Medulla oblongata (tissue), 1 donor: ENCODE measurements around the gene XYLT1.

ENCODE experiments used
- DNase-seq: peaks from one replicate; pipeline ENCODE4 v3.0.0-alpha.2; 2015; ENCODE audit errors: extremely low spot score

Gene XYLT1

DNA sequence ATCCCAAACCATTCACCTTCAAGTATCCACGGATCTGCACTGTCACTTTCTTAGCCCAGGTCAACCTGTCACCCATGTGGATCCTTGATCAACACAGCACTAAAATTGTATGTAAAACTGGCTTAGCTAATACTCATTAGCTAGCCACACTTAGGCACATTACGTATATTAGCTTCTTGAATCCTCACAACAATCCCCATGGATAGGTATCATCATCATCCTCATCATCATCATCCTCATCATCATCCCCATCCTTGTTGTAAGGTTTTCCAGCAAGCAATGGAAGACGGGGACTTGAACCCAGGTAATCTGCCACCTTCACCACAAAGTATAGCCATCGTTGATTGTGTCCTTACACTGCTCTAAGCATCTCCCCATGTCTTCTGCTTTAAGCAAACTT lies 184.3 kb downstream of the XYLT1 start:
- no peak for DNase-seq

DNA sequence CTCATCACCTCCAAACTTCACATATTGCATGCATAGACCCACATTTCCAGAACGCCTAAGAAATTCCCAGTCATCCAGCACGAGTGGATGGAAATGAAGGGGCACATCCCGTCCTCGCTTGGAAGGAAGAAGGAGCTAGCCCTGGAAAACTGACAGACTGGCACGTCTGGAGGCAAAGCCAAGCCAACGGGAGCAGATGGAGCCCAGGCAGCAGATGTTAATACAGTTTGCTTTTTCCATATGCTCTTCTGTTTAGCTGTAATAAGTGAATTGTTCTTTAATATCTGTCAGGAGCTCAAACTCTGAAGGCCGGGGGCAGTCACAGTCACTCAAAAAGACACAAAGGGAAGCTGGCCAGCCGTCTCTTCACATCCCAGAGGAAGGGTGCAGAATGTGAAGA lies 187.7 kb downstream of the XYLT1 start:
- DNase-seq = no peak

DNA sequence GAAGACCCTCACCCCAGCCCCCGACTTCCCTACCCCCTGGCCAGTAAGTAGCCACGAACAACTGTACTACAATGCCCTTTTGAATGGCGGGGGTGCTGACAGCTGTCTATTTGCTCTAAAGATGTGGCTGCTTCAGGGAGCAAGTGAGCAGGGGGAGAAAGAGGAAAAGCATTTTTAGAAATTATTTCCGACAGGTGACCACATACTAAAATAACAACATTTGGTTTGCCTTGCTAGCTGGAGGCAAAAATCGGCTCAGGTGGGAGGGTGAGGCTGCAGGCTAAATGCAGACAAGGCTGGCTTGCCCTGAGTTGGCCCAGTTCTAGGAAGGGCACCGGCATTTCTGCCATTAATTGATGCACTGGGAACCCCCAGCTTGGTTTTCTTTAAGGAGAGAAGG lies 188.5 kb downstream of the XYLT1 start:
- DNase-seq = no peak

DNA sequence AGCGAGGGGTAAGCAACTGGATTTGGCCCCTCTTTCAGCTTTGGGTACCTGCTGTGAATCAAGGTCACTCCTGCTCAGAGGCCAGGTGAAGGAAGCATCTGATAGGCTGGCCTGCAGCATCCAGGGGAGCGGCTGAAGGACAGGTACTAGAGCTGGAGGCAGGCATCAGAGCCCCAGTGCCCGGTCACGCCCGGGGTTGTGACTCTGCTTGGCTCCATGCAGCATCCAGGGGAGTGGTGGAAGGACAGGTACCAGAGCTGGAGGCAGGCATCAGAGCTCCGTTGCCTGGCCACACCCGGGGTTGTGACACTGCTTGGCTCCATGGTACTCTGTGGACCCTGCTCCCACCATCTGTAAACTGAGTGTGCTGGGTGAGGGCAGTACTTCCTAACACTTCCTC lies 189.7 kb downstream of the XYLT1 start:
- DNase-seq = no peak

DNA sequence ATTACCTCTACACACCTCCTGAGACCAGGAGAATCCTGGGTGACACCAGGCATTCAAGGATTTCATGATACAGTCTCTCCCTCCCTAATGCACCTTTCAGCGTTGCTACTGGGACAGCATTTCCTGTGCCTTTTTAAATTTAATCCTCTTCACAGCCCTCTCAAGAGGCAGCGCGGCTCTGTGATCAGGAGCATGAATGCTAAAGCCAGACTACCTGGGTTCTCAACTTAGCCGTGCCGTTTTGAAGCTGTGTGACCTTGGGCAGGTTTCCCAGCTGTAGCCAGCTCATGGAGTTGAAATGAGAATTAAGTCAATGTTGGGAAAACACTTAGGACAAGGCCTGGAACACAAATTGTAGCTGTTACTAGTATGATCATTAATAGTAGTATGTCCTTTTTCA lies 191.8 kb downstream of the XYLT1 start:
- no peak for DNase-seq

DNA sequence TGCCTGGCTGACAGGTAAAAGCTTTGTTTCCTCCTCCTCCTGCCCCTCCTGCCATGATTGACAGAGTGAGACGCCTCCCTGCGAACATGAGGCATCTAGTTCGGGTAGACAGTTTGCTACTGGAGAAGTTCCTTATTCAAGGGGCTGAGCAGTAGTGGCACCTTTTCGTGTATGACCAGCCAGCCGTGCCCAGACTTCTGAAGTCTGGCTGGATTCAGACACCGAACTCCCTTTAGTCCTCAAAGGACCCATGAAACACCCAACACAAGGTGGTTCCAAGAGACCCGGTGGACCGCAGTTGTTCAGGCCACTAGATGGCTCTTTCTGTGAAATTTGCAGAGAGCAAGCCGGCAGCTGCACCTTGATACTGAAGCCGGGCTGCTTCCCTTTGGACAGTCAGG lies 192.8 kb downstream of the XYLT1 start:
- DNase-seq = peak; percentile 59

DNA sequence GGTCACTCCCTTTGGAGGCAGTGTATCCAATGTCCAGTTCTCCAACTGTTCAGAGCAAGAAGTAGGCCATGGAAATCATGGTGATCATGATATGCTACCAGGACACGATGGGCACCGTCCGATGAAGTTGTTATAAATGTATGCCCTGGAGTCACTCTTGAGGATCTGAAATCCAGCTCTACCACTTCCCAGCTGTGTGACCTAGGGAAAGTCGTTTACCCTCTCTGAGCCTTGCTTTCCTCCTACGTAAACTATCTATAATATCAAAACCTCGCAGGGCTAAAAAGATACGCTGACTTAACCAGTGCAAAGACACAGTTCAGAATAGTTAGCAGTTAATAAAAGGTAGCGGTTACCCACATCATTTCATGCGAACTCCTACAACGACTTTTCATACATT lies 194.2 kb downstream of the XYLT1 start:
- no peak for DNase-seq

DNA sequence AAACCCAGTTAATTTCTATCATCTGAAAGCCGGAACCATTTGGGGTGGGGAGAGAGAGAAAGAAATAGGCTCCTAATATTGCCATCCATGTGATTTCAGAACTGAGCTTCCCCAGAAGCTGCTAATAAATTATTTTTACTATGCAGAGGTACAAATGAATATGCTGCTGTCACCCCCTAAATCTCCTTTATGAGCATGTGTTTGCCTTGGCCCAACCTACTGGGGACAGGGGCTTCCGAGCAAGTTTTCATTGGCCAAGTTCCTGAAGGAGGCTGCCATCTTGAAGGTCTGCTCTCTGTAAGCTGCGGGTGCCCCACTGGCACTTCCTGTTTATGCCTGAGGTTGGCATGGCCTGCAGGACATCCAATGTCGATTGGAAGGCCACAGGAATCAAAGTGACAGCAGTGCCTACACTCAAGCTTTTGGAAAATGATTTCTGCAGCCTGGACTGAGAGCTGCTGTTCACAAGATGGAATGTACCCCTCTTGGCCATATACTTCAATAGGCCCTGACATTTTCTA lies 194.7 kb downstream of the XYLT1 start:
- DNase-seq = no peak

DNA sequence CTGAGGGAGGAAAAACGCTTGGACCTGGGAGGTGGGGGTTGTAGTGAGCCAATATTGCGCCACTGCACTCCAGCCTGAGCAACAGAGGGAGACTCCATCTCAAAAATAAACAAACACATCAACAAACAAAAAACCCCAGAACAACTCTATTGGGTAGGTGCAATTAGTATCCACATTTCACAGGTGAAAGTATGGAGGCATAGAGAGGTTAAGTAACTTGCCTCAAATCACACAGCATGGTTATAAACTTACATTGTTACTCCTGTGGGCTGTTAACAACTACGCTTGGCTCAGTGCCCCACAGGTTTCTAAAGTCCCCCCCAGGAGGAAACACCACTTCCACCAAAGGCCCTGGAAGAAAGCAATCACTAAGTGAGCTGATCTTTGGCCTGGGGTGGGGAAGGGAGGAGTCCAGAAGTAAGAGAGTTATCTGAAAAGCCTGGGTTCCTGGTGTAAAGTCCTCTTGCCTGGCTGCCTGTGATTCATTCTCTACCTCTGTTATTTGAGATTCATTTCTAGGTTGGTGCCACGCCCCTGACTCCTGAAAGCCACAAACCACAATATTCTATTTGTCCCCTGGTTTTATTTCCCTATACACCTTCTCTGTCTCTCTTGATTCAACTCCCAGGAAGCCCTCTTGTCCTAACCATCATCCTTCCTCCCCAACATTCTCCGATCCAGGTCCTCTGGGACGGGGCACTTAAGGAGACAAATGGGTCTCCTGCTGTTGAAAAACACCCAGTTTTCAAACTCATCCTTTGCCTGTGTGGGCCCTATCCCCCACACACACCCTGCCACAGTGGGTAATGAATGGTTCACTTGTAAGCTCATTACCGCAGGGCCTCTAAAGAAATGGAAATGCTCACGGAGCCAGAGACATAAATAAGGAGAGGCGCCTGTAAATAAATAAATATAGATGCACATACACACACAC lies 195.4 kb downstream of the XYLT1 start:
- DNase-seq = no peak

DNA sequence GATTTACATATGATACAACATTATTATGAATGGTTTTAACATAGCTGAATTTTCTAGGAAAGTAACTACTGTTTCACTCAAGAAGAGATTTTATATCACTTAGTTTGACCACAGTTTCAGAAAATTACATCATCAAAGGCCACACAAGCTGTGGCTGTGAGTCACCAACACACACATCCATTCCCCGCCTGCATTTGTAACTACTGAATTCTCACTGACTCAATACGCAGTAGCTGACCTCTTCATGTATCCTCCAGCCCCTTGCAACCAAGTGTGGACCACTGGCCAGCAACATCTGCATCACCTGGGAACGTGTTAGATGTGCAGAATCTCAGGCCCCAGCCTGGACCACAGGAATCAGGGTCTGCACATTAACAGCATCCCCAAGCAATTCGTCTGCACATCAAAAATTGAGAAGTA lies 197.6 kb downstream of the XYLT1 start:
- DNase-seq = no peak

DNA sequence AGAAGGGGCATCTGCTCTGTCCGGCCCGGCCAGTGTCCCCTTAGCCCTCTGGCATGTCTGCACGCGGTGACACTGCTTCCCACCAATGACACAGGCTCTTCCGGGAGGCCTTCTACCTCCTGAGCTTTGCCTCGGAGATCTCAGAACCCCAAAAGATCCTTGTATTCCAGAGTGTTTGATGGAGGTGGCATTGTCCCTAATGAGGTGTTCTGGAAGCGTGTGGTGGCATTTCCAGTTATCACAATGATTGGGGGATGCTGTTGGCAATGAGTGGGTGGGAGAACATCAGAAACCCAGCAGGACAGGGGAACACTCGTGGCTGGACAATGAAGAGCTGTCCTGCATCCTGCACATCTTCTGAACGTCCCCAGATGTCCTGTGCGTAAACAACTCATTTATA lies 198.0 kb downstream of the XYLT1 start:
- no peak for DNase-seq

DNA sequence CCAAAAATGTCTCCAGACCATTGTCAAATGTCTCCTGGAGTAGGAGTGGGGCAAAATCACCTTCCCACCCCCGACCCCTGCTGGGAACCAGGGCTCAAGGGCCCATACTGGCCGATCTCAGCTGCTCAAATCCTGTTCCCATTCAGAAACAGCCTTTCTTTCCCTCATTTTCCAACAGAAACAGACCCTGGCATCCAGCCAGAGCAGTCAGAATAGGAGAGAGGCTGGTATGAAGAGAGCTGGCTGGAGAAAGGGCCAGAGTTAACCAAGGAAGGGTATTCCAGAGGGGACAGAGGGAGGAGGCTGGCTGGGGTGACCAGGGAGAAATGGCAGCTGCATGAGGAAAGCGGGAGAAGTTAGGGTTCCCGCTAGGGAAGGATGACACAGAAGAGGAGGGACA lies 199.1 kb downstream of the XYLT1 start:
- DNase-seq = peak; percentile 86

DNA sequence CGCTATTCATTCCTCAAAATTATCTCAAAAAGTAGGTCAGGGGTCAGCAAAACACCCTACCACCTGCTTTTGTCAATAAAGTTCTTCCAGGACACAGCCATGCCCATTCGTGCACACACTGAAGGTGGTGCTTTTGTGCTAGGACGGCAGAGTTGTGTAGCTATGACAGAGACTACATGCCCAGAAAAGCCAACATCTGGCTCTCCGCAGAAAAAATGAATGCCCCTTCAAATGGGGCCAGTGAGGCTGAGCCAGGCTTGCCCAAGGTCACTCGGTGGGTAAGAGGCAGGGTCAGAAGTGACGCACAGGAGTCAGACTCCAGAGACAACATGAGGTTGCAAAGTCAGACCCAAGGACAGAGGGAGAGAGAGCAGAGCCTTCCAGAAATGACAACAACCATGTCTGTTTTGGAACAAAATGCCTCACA lies 200.1 kb downstream of the XYLT1 start:
- peak; percentile 35 for DNase-seq

DNA sequence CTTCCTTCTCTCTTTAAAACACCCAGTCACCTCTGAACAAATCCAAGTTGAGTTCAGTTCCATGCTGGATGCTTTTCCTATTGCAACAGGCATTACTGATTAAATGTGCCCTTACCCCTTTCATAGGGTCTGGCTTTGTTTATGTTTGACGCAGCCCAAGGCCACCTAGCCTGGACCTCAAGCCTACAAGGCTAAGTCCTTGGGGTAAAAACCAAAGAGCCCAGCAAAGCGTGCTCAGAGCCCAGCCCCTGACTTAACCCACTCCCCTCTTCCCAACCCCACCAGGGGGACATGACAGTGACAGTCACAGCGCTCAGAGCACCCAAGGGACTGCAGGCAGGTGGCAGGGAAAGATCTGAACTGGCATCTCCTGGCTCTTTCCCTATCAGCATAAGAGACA lies 200.6 kb downstream of the XYLT1 start:
- DNase-seq = no peak

DNA sequence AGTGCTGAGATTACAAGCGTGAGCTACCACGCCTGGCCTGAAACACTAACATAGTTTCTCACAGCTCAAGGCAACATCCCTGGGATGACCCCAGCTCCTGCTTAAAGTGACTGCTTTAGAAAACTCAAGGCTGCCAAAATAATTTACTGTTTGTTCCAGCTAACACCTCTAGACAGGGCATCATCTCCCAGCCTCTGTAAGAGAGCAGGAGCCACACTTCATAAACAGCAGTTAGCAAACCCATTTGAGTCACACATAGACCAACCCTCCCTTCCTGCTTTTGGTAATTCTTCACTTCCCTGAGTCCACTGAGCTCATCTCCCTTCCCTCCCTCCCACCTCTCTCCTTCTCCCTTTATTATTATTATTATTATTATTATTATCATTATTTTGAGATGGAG lies 201.3 kb downstream of the XYLT1 start:
- no peak for DNase-seq

DNA sequence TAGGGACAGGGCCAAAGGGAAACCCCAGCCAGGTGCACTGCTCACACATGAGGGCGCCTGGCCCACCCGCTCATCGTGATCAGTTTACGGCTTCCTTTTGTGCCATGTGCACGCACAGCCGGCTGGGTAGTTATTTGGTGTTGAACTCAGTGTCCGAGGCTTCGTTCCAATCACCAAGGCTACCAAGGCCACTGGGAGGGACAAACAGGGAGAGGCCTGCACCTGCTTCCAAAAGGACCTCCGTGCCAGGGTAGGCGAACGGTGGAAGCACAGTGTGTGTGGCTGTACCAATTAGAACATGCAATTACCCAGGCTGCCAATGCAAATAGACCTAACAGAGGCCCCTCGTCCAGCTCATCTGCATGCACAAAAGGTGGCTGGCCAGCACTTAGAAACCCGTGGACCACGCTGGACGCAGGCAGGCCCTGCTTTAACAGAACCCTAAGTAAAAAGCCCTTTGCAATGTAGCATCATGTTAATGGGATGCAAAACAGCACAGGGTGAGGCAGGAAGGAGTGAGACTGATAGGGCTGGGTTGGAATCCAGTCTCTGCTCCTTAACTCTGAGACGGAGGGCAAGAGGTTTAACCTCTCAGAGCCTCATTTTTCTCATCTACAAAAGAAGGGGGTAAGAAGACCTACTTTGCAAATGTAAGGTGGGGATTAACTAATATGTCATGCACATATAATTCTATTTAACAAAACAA lies 204.0 kb downstream of the XYLT1 start:
- DNase-seq = peak; percentile 42

DNA sequence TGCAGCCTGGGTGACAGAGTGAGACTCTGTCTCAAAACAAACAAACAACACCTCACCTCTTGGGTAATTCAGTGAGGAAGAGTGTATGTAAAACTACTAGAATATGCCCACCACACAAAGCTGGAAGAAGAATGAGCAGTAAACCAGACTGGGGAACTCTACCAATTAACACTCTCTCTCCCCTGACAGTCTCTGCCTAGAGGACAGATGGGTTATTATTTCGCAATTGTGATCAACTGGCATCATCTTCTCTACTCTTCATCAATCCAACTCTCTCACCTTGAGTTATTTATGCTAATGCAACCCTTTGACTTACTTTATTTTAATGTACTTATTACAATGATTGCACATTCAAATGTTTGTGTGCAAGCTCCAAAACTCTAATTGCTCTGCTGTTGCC lies 205.6 kb downstream of the XYLT1 start:
- no peak for DNase-seq

DNA sequence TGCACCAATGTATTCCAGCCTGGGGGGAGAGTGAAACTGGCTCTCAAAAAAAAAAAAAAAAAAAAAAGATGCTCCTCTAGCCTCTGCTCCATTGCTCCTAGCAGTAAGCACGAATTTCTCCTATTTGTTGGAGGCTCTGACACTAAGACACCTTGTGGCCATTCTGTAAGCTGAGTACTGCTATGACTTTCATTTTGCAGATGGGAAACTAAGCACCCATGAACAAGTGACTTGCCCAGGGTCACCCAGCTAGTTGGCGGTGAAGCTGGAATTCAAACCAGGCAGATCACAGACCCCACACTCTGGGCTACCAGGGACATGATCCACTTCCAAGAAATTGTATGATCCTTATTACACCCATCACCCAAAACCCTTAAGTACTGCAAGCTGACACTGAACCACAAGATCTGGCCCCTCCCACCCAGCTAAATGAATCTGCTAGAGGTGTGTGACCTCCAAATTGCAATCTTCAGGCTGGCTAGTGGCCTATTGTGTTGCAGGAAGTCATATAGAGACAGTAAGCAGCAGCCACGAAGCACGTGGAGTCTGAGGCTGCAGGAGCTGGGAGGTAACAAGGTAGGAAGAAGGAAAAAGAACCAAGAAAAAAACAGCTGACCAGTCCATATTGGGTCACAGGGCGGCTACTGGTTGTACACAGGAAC lies 209.4 kb downstream of the XYLT1 start:
- no peak for DNase-seq

DNA sequence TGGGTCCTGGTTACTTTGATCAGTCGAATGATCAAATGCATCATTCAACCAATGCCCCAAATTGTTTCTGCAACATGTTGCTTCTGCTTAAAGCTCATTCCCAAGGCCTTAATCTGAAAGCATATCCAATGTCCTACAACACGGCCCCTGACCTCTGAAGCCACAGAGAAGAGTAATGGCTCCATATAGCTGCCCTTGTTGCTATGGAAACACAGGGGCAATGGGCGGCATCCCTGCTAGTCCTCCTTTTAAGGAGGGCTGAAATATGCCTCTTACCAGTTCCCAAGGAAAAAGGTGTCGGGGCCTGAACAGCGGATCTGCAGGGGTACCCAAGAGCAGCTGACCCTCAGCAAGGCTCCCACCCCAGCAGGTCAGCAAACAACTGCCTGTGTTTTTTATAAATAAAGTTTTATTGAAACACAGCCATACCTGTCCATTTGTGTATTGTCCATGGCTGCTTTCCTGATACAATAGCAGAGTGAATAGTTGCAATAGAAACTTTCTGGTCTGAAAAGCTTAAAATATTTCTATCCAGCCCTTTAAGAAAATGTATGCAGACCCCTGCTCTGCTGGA lies 210.4 kb downstream of the XYLT1 start:
- DNase-seq = no peak

DNA sequence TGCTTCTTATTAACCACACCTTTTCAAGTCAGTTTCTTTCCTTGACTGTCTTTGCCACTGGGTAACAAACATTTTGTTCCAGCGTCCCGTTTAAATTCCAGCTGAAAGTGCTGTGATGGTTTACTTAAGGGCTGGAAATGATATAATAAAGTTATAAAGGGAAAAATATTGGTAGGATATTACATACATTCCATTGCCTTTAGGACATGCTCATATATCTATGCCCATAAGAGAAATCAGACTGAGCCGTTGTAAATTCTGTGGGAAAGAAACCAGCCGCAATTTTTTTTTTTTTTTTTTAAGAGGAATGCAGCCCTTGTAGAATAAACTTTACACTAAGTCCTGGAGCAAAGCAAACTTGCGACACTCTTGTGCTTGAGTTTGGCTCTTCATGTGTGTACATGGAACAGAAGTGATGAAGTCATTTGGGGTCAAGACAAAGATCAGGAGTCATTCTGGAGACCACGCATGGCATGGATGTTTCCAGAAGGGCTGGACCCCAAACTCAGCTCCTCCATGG lies 210.9 kb downstream of the XYLT1 start:
- no peak for DNase-seq

DNA sequence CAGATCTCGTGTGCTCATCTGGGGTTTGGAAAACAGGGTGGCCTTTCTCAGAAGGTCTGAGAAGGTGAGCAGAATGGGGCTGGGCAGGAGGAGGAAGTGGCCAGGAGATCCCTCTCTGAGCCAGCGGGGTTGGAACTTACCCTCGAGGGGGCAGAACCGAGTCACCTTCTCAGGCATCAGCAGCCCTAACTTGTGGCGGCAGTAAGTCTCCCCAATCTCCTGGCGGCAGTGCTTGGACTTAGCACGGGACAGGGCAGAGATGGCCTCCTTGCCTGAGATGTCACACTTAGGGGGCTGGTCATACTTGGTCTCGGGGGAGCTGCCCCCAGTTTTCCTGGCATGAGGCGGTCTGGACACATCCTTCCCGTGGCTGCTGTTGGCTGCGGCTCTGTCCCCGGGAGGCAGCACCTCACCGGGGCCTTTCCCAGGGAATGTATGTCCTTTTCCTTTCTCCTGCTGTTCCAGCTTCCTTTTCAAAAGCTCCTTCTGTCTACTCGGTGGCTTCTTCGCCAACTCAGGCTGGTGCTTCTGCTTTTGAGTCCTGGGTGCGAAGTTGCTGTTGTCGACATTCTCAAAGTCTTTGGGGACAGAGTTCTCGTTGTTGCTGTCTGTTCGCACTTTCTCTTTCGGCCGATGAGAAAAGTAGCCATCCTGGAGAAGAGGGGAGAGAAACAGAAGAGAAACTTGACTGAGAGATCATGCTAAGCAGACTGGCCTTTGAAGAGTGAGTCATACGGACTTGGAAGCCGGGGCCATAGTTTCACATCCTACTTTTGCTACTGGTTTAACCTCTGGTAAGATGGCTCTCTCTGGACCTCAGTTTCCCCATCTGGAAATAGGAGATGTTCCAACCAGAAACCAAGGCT lies 211.7 kb downstream of the XYLT1 start:
- peak; percentile 68 for DNase-seq
